Measurements from ENCODE around the gene SLC22A4. TPM values are rescaled to one million over a fixed set of nuclear protein-coding genes. Genes with fewer than 3 reads are reported as not detected.

Gene SLC22A4
- total and polyA plus RNA-seq, 2 of the 8 experiments (the other 6 are each of a cell fraction or from before 2014, with no cell fraction given), result 0.45 to 0.60 TPM

DNA sequence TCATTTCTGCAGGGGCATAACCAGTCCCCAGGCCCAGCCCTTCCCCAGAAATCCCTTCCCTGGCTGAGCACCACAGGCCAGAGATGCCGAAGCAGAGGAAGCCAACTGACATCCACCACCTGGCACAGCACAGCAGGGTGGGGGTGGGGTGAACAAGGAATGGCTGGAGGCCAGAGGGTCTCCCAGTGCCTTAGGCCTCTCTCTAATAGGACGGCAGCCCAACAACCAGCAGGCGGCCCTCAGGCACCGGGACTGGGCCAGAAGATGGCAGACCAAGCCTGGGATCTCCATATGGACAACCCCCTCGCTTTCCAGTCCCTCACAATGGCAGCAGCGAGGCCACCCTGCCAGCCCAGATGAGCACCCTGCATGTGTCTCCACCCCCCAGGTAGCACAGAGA is 23.5 kb upstream of the SLC22A4 start:
- Histone ChIP-seq H2BK120ac (replicated peaks; ENCODE audit: low read depth, low read length) (no peak overlapping the region), H2AK5ac (ENCODE audit: low read depth, low read length) (no peak overlapping the region), H4K8ac (ENCODE audit: extremely low read depth, insufficient read depth, low read length) (no peak overlapping the region), H3K79me1 (ENCODE audit: low read depth, low read length) (no peaks in the 10 kb centered on the region), H4K20me1 (replicated peaks in 1 of 2; ENCODE audit: control insufficient read depth in 1 of 2, insufficient read depth in 2 of 2, low read length in 2 of 2) (no peaks in the 10 kb centered on the region), H3K9me3 (ENCODE audit: insufficient read depth in 2 of 2, low read depth in 1 of 2, low read length in 1 of 2) (no peaks in the 10 kb centered on the region), H3K4ac (replicated peaks; ENCODE audit: insufficient read length, low read depth, low read length) (no peak overlapping the region), H2BK12ac (ENCODE audit: low read depth, low read length) (no peak overlapping the region), H2AFZ (ENCODE audit: low read length) (no peak overlapping the region), H4K5ac (ENCODE audit: insufficient read length, low read depth, low read length) (no peak overlapping the region), H3K18ac (ENCODE audit: extremely low read depth, low read length) (no peak overlapping the region), H3K36me3 (ENCODE audit: control insufficient read depth in 2 of 4, insufficient read depth in 4 of 4, low read length in 3 of 4) (no peaks in the 10 kb centered on the region; a peak in 1 of 8 replicates), H3K4me3 (ENCODE audit: extremely low read depth in 1 of 4, insufficient read depth in 2 of 4, low read depth in 3 of 4, low read length in 4 of 4) (no peak overlapping the region), H3K23me2 (ENCODE audit: low read depth, low read length) (no peaks in the 10 kb centered on the region), H3K23ac (ENCODE audit: insufficient read length) (no peak overlapping the region), H3K27me3 (replicated peaks in 1 of 4; ENCODE audit: control insufficient read depth in 3 of 4, extremely low read depth in 1 of 4, insufficient read depth in 3 of 4, low read length in 3 of 4) (no peaks in the 10 kb centered on the region), H4K91ac (replicated peaks; ENCODE audit: insufficient read length, low read length) (no peak overlapping the region), H2BK5ac (ENCODE audit: low read depth, low read length) (no peak overlapping the region), H3K56ac (replicated peaks; ENCODE audit: insufficient read length, low read depth, low read length) (no peak overlapping the region), H2BK15ac (ENCODE audit: low read length) (no peak overlapping the region), H3K79me2 (ENCODE audit: control insufficient read depth in 1 of 2, insufficient read depth in 2 of 2, low read length in 2 of 2) (no peaks in the 10 kb centered on the region), H3K4me1 (replicated peaks in 1 of 4; ENCODE audit: control insufficient read depth in 3 of 4, insufficient read depth in 4 of 4, low read length in 3 of 4) (peaks cover 0 to 6% (median under 1%) of the 10 kb centered on the region in 4 experiments; a peak in 3 of 7 replicates), H2BK20ac (ENCODE audit: low read length) (no peak overlapping the region), H3K4me2 (ENCODE audit: insufficient read depth in 1 of 2, low read depth in 2 of 2, low read length in 2 of 2) (no peak overlapping the region), H3K14ac (ENCODE audit: insufficient read length) (no peak overlapping the region), H3K27ac (ENCODE audit: low read depth, low read length) (no peak overlapping the region), H3K9ac (replicated peaks in 1 of 4; ENCODE audit: extremely low read depth in 1 of 4, low read depth in 3 of 4, low read length in 3 of 4) (no peak overlapping the region)
- DNase-seq (ENCODE audit: low read depth in 1 of 2, low spot score in 2 of 2), result no peak
- CTCF ChIA-PET (ENCODE audit: partially characterized antibody), result interaction anchor here (1.5 to 3.5 kb wide), 3 partner anchors 11 to 80 kb away, joined by 3 to 33 read pairs (median 8); no protein-coding TSS in a partner anchor
- POLR2A ChIA-PET (ENCODE audit: partially characterized antibody), result no interaction called here
- 97% methylated on average over 6 of the region's 6 CpGs; no CpG with 5 or more reads in 1 of the 2 experiments for WGBS, 2 experiments (ENCODE audit: extremely low coverage in 1 of 2, insufficient coverage in 1 of 2, insufficient read length in 1 of 2, insufficient replicate concordance in 2 of 2, low coverage in 1 of 2, low lambda C conversion rate in 2 of 2, missing lambda C conversion rate in 1 of 2)
- FAIRE-seq, result no peak
- TF ChIP-seq NANOG (IDR thresholded peaks at IDR 0.05; ENCODE audit: insufficient read depth, low read depth, low read length, poor library complexity, severe bottlenecking) (no peak), RXRA (IDR thresholded peaks at IDR 0.05; ENCODE audit: insufficient read depth, low read depth, low read length) (no peak), CHD1 (IDR thresholded peaks at IDR 0.05; ENCODE audit: low read depth, low read length) (no peak), EGR1 (IDR thresholded peaks at IDR 0.05; ENCODE audit: borderline replicate concordance, low read depth, low read length) (no peak), CTCF (IDR thresholded peaks at IDR 0.05; ENCODE audit: control extremely low read depth in 1 of 3, insufficient read depth in 1 of 3, low read depth in 1 of 3, low read length in 3 of 3) (no peak), KDM5A (IDR thresholded peaks at IDR 0.05; ENCODE audit: low read length) (no peak), YY1 (IDR thresholded peaks at IDR 0.05; ENCODE audit: low read depth, low read length) (no peak), SP1 (IDR thresholded peaks at IDR 0.05; ENCODE audit: low read depth, low read length) (no peak), PHF8 (conservative IDR thresholded peaks at IDR 0.05; ENCODE audit: low read depth, low read length) (no peak), ASH2L (IDR thresholded peaks at IDR 0.05; ENCODE audit: low read length) (no peak), JUND (IDR thresholded peaks at IDR 0.05; ENCODE audit: low read length) (no peak)
- TF ChIP-seq, protein P1, sequence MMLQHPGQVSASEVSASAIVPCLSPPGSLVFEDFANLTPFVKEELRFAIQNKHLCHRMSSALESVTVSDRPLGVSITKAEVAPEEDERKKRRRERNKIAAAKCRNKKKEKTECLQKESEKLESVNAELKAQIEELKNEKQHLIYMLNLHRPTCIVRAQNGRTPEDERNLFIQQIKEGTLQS (IDR thresholded peaks at IDR 0.05; ENCODE audit: insufficient read depth, low read depth, low read length), result no peak

Data from H1 (cell line).